Measurements from ENCODE around the gene SAFB.
"Not testable (repeated sequence)": the region's sequence is repeated elsewhere in the genome, so short reads cannot be mapped to it uniquely, and the experiment has no call there.

SAFB gene

GRCh38 chr19:5688262-5688881 is 65.5 kb downstream of the SAFB start:
- not testable (repeated sequence) for DNase-seq

DNA sequence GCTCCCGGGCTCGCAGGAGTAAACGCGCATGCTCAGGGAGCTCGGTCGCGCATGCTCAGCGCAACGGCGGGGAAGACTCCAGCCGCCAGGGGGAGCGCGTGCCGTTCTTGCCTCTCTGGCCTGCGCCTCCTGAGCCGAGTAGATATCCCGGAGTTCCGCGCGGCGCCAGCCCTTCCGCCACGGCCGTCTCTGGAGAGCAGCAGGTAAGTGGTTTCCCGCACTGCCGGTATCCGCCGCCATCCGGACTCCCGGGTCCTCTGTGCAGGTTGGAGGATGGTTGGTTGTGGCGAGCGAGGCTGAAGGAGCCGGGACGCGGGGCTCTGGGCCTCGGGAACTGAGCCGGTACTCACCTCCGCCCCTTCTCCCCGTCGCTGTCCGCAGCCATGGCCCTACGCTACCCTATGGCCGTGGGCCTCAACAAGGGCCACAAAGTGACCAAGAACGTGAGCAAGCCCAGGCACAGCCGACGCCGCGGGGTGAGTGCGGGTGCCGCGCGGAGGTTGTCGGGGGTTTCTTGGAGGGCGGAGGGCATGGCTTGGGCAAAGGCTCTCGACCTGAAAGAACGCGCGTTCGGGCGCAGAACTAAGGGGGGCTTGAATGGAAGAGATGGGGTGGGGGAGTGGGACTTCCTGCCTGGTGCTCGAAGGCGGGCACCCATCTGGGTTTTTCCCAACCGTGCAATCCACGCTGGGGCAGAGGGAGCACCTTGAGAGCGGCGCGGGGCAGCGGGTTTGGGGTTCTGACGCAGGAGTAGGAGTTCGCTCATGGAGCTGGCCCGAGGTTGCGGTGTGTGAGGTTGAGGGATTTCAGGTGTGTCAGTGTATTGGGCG is 67.5 kb downstream of the SAFB start, which contains the start of gene RPL36:
TSS of gene RPL36 (plus strand) at position 171 of the 830 bp plus-strand sequence. CDS start at position 384, 213 bp downstream.
- peak; percentile 91 for DNase-seq

DNA sequence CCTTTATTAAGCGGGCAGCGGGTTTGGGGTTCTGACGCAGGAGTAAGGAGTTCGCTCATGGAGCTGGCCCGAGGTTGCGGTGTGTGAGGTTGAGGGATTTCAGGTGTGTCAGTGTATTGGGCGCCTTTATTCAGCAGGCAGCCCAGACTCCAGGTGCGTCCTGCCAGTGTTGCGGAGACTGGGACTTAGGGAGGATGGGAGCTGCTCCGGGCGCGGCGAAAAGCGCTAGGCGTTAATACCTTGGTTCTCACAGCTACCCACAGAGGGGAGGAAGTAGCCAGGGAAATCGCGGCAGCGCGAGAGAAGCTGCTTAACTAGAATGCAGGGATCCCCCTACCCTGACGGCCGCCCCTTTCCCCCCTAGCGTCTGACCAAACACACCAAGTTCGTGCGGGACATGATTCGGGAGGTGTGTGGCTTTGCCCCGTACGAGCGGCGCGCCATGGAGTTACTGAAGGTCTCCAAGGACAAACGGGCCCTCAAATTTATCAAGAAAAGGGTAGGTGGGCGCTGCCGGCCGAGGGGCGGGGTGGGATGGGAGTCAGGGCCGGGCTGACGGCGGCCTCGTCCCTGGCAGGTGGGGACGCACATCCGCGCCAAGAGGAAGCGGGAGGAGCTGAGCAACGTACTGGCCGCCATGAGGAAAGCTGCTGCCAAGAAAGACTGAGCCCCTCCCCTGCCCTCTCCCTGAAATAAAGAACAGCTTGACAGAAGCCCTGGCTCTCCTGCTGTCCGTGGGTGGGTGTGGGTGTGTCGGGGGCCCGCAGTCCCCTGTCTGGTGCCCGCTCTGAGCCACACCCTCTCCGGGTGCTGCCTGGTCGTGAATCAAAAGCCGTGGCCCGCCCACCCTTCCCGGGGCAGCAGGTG is 68.3 kb downstream of the SAFB start:
- DNase-seq, result no peak

GRCh38 chr19:5691822-5692722 is 69.2 kb downstream of the SAFB start:
- DNase-seq, result no peak

DNA sequence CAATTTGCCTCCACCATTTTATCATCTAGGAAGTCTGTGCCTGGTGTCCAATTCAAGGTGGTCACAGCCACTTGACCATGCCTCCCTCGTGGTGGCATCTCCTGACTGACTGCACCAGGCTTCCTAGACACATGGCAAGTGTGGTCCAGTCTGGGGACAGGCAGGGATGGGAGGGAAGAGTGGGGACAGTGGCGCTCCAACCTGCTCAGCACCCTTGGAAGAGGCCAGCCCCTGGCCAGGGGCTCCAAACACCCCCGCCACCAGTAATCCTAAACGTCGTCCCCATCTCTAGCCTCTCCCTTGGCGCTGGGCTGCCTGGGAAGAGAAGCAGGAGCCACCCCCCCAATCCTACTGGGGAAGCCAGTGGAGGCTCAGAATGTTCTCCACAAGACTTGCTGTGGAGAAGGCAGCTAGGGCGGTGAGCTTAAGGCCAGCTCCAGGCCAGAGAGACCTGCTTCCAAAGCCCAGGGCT is 69.9 kb downstream of the SAFB start:
- DNase-seq, result no peak

- DNase-seq, result no peak
Measured at GRCh38 chr19:5693195-5694166, 70.6 kb downstream of the SAFB start.

GRCh38 chr19:5694167-5694955 is 71.5 kb downstream of the SAFB start:
- DNase-seq, result no peak

DNA sequence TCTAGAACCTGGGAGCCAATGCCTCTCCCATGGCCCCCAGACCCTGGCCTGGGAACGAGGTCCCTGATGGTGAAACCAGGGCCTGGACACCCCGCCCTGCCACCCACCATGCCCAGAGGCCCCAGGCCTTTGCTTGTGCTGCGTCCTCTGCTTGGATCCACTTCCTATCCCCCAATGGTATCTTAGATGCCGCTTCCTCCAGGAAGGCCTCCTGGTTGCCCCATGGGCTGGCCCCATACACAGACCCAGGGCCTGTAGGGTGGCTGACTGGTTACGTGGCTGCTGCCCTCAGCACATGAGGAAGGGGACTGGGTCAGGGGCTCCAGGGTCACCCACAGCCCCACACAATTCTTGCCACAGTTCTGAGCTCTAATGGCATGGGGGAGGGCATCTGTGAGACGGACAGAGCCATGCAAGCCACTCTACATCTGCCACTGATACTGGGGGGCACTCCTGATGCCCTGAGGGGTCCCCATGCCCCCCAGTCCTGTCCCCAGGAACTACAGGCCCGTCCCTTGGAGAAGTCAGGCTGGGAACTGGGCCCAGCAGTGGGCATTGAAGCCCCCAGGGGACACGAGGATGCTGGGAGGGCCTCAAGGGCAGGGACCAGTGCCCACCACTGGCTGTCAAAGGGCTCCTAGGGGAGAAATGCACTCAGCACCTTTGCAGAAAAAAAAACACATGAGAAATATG is 72.2 kb downstream of the SAFB start:
- no peak for DNase-seq

- no peak for DNase-seq
Measured at GRCh38 chr19:5695649-5696195, 72.8 kb downstream of the SAFB start.

DNA sequence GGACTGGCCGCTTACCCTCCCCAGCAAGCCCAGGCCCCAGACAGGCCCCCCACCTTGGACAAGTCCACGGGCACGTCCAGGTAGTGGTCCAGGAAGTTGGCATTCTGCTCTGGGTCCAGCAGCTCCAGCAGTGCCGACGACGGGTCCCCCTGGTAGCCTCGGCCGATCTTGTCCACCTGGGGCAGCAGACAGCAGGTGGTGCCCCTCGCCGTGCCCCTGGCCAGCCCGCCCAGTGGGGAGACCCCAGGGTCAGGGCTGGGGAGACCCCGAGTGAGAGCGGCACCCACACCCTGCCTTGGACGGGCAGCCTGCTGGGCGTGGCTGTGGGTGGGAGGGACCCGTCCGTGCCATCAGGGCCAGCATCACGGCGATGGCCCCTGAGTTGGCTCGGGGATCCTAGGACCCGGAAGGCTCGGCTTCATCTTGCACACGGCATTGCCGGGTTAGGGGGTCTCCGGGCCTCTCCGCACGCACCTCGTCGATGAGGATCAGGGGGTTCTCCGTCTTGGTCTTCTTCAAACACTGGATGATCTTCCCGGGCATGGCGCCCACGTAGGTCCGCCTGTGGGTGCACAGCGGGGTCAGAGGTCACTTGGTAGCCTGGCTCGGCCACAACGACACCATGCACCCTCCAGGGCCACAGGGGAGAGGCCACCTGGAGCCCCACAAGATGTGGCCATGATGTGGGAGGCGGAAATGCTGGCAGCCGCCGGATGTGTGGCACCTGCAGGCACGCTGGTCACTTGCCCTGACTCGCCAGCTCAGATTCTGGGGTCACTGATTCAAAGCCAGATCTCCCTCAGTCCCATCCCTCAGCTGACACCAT is 73.5 kb downstream of the SAFB start:
- no peak for DNase-seq

GRCh38 chr19:5697022-5697889 is 74.4 kb downstream of the SAFB start:
- DNase-seq, result no peak

DNA sequence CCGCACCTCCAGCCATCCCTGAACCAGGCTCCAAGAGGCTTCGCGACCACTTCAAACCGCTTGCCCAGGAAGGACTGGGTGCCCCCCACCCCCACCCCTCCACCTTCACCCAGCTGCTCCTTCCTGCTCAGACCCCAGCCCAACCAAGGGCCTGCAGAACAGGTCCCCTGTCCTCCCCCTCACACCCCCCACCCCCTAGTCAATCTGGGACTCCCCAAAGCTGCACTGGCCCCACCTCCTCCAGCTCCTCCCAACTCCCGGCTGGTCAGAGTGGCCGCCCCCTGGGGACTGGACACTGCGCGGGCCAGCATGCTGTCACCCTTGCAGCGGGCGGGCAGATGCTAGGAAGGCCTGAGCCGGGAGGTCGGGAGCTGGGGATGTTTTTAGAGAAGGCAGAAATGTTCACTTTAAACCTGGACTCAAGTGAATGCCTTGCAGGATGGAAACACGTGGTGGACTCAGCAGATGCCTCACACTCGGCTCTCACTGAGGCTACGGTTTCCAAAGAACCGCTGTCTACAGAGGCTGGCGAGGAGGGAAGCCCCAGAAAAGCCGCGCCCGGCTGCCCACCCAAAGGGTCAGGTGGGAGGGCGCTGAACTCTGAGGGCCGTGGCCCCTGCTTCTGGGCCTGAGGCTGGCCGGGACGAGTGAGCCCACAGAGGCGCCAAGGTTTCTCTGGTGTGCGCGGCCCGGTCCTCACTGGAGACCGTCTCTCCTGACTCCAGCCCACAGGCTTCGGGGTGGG is 75.2 kb downstream of the SAFB start:
- DNase-seq, result no peak

- DNase-seq, result no peak
Measured at GRCh38 chr19:5698635-5699422, 75.9 kb downstream of the SAFB start.

DNA sequence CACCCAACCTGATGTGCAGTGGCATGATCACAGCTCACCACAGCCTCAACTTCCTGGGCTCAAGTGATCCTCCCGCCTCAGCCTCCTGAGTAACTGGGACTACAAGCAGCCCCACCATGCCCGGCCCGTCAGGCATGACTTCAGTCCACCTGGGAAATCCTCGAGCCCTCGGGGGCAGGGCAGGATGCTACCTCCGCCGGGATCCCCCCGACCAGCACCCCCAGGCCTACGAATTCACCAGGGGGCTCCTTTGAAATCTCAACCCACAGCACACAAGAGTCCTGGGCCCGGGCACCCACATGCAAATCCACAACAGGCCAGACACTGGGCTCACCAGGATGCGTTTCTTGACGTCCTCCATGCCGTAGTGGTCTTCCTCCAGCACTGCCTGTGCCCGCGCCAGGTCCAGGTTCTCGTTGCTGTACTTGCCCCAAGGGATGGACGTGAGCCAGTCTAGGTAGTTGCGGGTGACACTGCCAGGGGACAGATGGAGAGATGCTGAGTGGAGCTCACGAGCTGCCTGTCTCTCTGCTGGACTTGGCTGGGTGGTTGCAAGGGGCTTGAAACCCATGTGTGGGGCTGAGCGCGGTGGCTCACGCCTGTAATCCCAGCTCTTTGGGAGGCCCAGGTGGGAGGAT is 77.7 kb downstream of the SAFB start:
- no peak for DNase-seq

- not testable (repeated sequence) for DNase-seq
Measured at GRCh38 chr19:5702053-5702410, 79.1 kb downstream of the SAFB start.

All from NCI-H510A (cell line).